ENCODE results near the gene ASTN2.
A peak's percentile ranks its signal among the peaks of the same experiment; 100 is the strongest.

The ASTN2 gene

DNA sequence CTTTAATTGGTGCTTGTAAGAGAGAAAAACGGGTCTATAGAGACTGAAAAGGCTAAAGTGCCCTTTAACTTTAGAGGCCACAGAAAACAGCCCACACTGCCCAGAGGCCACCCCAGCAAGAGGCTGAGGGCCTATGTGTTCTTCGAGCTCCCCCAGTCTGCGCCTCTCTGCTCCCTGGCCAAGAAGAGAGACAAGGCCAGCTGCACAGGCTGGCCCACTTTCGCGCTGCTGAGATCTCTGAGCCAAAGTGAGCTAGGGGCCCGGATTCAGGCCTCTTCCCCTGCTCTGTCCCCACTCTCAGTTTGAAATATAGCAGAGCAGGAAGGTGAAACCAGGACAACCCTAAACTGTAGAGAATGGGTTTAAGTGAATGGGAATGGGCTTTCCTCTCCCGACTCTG is 859.7 kb downstream of the ASTN2 start:
- no peak for TF ChIP-seq CTCF (IDR thresholded peaks at IDR 0.05)
- no peak for DNase-seq (ENCODE audit: low spot score)
- no peak overlapping the region for H3K4me3 ChIP-seq
- H3K27ac ChIP-seq: no peak overlapping the region

DNA sequence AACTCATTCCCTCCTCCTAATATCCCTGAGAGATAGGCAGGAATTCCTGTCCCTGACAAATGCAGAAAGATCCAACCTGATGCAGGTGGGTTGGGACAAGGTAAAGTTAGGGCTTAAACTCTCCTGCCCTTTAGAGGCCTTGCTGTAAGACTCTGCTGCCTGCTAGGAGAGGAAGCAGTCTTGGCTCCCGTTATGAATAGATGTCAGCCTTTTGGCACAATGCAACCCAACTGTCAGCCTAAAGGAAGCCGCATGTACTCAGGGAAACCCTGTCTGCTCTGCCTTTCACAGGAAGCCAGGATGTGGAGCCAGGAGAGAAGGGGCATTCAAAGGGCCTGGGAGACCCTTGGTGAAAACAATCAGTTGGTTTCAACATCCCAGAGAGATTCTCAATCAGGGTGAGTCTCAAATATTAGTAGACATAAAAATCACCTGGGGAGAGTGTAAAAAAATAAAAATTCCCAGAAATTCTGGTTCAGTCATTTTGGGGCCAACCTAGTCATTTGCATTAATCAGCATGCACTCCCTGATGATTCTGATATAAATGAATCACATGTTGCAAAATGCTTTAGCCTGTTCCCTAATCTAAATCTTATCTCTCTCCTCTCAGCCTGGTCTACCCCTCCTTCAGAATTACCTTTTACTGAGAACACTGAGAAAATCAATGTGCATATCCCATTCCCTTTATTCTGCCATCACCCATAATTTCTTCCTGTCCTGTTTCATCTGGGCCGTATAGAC is 864.0 kb downstream of the ASTN2 start:
- Histone ChIP-seq H3K4me3 (no peak overlapping the region), H3K27ac (no peak overlapping the region)
- DNase-seq (ENCODE audit: low spot score): no peak
- TF ChIP-seq CTCF (IDR thresholded peaks at IDR 0.05): no peak

GRCh38 chr9:116549786-116550660 is 864.8 kb downstream of the ASTN2 start:
- no peak for TF ChIP-seq CTCF (IDR thresholded peaks at IDR 0.05)
- DNase-seq (ENCODE audit: low spot score): no peak
- Histone ChIP-seq H3K27ac (peak overlapping the region in 1 of 2 donors; percentile 27), H3K4me3 (no peak overlapping the region)

GRCh38 chr9:116549061-116549664 is 865.7 kb downstream of the ASTN2 start:
- DNase-seq (ENCODE audit: low spot score): peak; percentile 85
- Histone ChIP-seq H3K27ac (peak overlapping the region in 1 of 2 donors; percentile 9), H3K4me3 (no peak overlapping the region)
- TF ChIP-seq CTCF (IDR thresholded peaks at IDR 0.05): no peak

GRCh38 chr9:116547729-116548426 is 867.0 kb downstream of the ASTN2 start:
- no peak for DNase-seq (ENCODE audit: low spot score)
- no peak overlapping the region for H3K4me3 ChIP-seq
- no peak overlapping the region for H3K27ac ChIP-seq
- no peak for TF ChIP-seq CTCF (IDR thresholded peaks at IDR 0.05)

DNA sequence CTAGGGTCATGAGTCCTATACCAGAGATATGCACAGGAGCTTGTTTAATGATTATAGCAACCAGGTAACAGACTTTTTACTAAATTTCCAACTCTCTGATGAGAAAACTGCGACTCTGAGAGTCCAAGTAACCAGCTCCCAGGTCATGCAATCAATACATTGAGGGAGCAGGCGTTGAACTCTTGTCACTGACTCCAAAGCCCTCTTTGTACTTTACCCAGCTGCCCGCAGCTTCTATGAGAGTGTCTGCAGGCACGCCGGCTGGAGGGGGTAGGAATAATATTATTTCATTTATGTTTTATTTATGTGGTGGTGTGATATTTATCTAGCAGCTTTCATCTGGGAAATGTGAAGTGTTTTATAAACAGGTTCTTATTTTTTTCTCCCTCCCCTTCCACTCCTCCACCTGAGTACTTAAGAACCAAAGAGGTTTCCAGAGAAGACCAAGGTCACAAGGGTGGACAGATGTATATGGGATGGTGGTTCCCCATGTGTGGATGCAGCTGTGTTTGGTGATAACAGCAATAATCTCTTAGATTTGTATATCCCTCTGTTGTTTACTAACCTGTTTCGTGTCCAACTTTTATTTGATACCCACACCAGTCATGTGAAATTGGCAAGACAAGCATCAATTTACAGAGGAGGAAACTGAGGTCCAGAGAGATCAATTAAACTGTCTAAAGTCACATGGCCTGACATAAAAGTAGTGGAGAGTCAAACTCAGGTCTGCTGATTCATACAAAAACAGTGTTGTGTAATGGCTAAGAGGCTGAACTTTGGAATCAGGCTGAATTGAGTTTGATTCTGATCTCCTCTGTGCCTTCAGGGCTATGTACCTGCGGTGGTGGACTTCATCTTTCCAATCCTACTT is 867.9 kb downstream of the ASTN2 start:
- TF ChIP-seq CTCF (IDR thresholded peaks at IDR 0.05): no peak
- no peak overlapping the region for H3K4me3 ChIP-seq
- H3K27ac ChIP-seq: no peak overlapping the region
- no peak for DNase-seq (ENCODE audit: low spot score)
